SK-N-SH treated with all-trans-retinoic acid at 6 μM for 48 hours (cell line): ENCODE measurements around the gene OXCT1.

Experiments
- ATAC-seq: fragments of 200-7000 bp; cut with Tn5 transposase; 3 replicates; pipeline ENCODE4 v1.9.1; 2020; ENCODE audit warnings: mild to moderate bottlenecking, moderate library complexity
- ARNTL ChIP-seq: fragments of 450-650 bp; formaldehyde crosslinking; IDR thresholded peaks from 2 replicates; pipeline ENCODE4 v1.5.0; 2020; ENCODE audit warnings: low read depth, mild to moderate bottlenecking, moderate library complexity, borderline replicate concordance
- CREB5 ChIP-seq: fragments of 250-450 bp; sonication (Bioruptor Pico); IDR thresholded peaks from 2 replicates; pipeline ENCODE4 v1.5.1; 2020; ENCODE audit warnings: low read depth, mild to moderate bottlenecking, moderate library complexity
- CSDC2 ChIP-seq: fragments of 250-450 bp; sonication (Bioruptor Pico); IDR thresholded peaks from 2 replicates; pipeline ENCODE4 v1.5.0; 2020; ENCODE audit warnings: mild to moderate bottlenecking, moderate library complexity
- CSRNP3 ChIP-seq: fragments of 250-450 bp; sonication (Bioruptor Pico); IDR thresholded peaks from 2 replicates; pipeline ENCODE4 v1.5.1; 2021; ENCODE audit warnings: mild to moderate bottlenecking, moderate library complexity
- ESRRG ChIP-seq: fragments of 250-450 bp; sonication (Bioruptor Pico); IDR thresholded peaks from 2 replicates; pipeline ENCODE4 v1.6.1; 2021; ENCODE audit warnings: mild to moderate bottlenecking
- GLIS3 ChIP-seq: fragments of 250-450 bp; sonication (Bioruptor Pico); IDR thresholded peaks from 2 replicates; pipeline ENCODE4 v1.5.0; 2020; ENCODE audit warnings: mild to moderate bottlenecking, moderate library complexity
- ISL1 ChIP-seq: fragments of 250-450 bp; sonication (Bioruptor Pico); IDR thresholded peaks from 2 replicates; pipeline ENCODE4 v2.1.2; 2022; ENCODE audit warnings: mild to moderate bottlenecking, moderate library complexity
- OSR1 ChIP-seq: fragments of 250-450 bp; sonication (Bioruptor Pico); IDR thresholded peaks from 2 replicates; pipeline ENCODE4 v1.8.0; 2022; ENCODE audit warnings: moderate library complexity, mild to moderate bottlenecking, inconsistent platforms
- PATZ1 ChIP-seq: fragments of 250-450 bp; sonication (Bioruptor Pico); IDR thresholded peaks from 2 replicates; pipeline ENCODE4 v1.8.0; 2020; ENCODE audit warnings: mild to moderate bottlenecking, moderate library complexity, borderline replicate concordance
- POU6F1 ChIP-seq: fragments of 250-450 bp; sonication (Bioruptor Pico); IDR thresholded peaks from 2 replicates; pipeline ENCODE4 v1.8.0; 2021; ENCODE audit warnings: low read depth, mild to moderate bottlenecking, moderate library complexity, borderline replicate concordance
- PPARA ChIP-seq: fragments of 250-450 bp; sonication (Bioruptor Pico); IDR thresholded peaks from 2 replicates; pipeline ENCODE4 v1.5.0; 2020; ENCODE audit warnings: mild to moderate bottlenecking, borderline replicate concordance
- RARB ChIP-seq: fragments of 250-450 bp; sonication (Bioruptor Pico); IDR thresholded peaks from 2 replicates; pipeline ENCODE4 v1.8.0; 2021; ENCODE audit warnings: mild to moderate bottlenecking, moderate library complexity
- TCF4 ChIP-seq: fragments of 250-450 bp; sonication (Bioruptor Pico); IDR thresholded peaks from 2 replicates; pipeline ENCODE4 v1.8.0; 2021; ENCODE audit warnings: mild to moderate bottlenecking, moderate library complexity, borderline replicate concordance
- TOX ChIP-seq: fragments of 250-450 bp; sonication (Bioruptor Pico); IDR thresholded peaks from 2 replicates; pipeline ENCODE4 v1.8.0; 2021; ENCODE audit warnings: mild to moderate bottlenecking, moderate library complexity, borderline replicate concordance
- TSHZ2 ChIP-seq: fragments of 250-450 bp; sonication (Bioruptor Pico); IDR thresholded peaks from 2 replicates; pipeline ENCODE4 v1.5.0; 2020; ENCODE audit warnings: mild to moderate bottlenecking, moderate library complexity
- ZC3H10 ChIP-seq: fragments of 250-450 bp; sonication (Bioruptor Pico); IDR thresholded peaks from 2 replicates; pipeline ENCODE4 v1.5.1; 2021; ENCODE audit warnings: mild to moderate bottlenecking, moderate library complexity
- ZFP3 ChIP-seq: fragments of 250-450 bp; sonication (Bioruptor Pico); IDR thresholded peaks from 2 replicates; pipeline ENCODE4 v1.5.0; 2020; ENCODE audit warnings: mild to moderate bottlenecking, moderate library complexity
- ZFP30 ChIP-seq: fragments of 450-650 bp; formaldehyde crosslinking; IDR thresholded peaks from 2 replicates; pipeline ENCODE4 v1.5.0; 2022; ENCODE audit warnings: mild to moderate bottlenecking, moderate library complexity
- ZNF565 ChIP-seq: fragments of 450-650 bp; formaldehyde crosslinking; conservative IDR thresholded peaks from 2 replicates; pipeline ENCODE4 v1.5.0; 2020; ENCODE audit warnings: low read depth, mild to moderate bottlenecking, moderate library complexity
- ZNF70 ChIP-seq: fragments of 450-650 bp; formaldehyde crosslinking; IDR thresholded peaks from 2 replicates; pipeline ENCODE4 v1.5.0; 2020; ENCODE audit warnings: mild to moderate bottlenecking, moderate library complexity
- ZNF8 ChIP-seq: fragments of 450-650 bp; formaldehyde crosslinking; IDR thresholded peaks from 2 replicates; pipeline ENCODE4 v1.5.0; 2020; ENCODE audit warnings: mild to moderate bottlenecking, moderate library complexity

The OXCT1 gene

GRCh38 chr5:41770799-41771198 lies 99.4 kb downstream of the OXCT1 start:
- TF ChIP-seq ZNF565 (CRISPR knock-in tag) (no peak), ZFP3 (no peak), TOX (CRISPR knock-in tag) (no peak), ISL1 (CRISPR knock-in tag) (no peak), ZFP30 (CRISPR knock-in tag) (no peak), POU6F1 (CRISPR knock-in tag) (no peak), CSRNP3 (no peak)
- TF ChIP-seq, all 23 proteins: peak for 0
- ATAC-seq = no peak

DNA sequence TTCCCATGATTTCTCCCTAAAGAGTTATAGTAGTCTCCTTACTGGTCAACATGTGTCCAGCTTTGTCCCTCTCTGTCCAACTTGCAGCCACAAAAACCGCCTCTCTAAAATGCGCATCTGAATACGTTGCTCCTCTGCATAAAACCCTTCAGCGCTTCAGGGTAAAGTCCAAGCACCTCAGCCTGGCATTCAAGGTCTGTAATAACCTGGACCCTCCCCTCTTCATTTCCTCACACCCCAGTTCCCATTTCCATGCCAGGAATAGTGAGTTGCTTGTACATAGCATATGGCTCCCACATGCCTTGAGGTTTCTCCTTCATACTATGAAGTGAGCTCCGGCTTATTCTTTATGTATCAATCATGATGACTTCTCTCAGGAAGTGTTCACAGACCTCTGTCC lies 101.5 kb downstream of the OXCT1 start:
- no peak for TF ChIP-seq CREB5 (CRISPR knock-in tag)
- TF ChIP-seq ZNF8 (CRISPR knock-in tag) = no peak
- no peak for TF ChIP-seq CSDC2
- TF ChIP-seq OSR1 (CRISPR knock-in tag) = no peak
- no peak for TF ChIP-seq TCF4 (CRISPR knock-in tag)
- TF ChIP-seq ZFP30 (CRISPR knock-in tag) = no peak
- TF ChIP-seq TSHZ2 (CRISPR knock-in tag) = no peak
- no peak for TF ChIP-seq POU6F1 (CRISPR knock-in tag)
- no peak for TF ChIP-seq ZNF565 (CRISPR knock-in tag)
- TF ChIP-seq ESRRG (CRISPR knock-in tag) = no peak
- TF ChIP-seq ARNTL (CRISPR knock-in tag) = no peak
- no peak for TF ChIP-seq TOX (CRISPR knock-in tag)
- no peak for TF ChIP-seq GLIS3 (CRISPR knock-in tag)
- no peak for TF ChIP-seq ZFP3
- no peak for TF ChIP-seq ISL1 (CRISPR knock-in tag)
- no peak for TF ChIP-seq PPARA (CRISPR knock-in tag)
- TF ChIP-seq PATZ1 (CRISPR knock-in tag) = no peak
- TF ChIP-seq, all 23 proteins: peak for 0
- ATAC-seq = no peak

DNA sequence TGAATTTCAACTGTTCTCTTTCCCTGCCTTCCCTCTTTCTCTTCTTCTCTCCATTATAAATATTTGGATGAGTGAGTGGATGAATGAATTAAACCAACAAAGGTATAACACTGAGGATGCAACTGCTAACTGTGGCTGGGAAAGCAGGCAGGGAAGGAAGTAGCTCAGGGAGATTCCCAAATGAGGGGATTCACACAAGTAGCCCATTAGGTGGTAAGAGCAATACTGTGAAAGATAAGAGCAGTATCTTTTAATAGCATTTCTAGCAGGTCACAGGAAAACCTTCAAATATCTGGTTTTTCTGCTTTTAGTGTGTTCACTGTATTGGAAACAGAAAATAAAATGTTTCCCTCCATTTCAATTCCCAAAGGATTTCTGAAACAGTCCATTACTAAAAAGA lies 105.6 kb downstream of the OXCT1 start:
- ATAC-seq = no peak
- no peak for TF ChIP-seq TSHZ2 (CRISPR knock-in tag)
- no peak for TF ChIP-seq ESRRG (CRISPR knock-in tag)
- no peak for TF ChIP-seq PPARA (CRISPR knock-in tag)
- no peak for TF ChIP-seq CSRNP3
- TF ChIP-seq TCF4 (CRISPR knock-in tag) = no peak
- no peak for TF ChIP-seq ZC3H10 (CRISPR knock-in tag)
- no peak for TF ChIP-seq RARB
- TF ChIP-seq ZNF70 (CRISPR knock-in tag) = no peak
